Epithelial cell of umbilical artery (primary cell): ENCODE measurements around the gene CYP2C18. TPM values are rescaled to one million over a fixed set of nuclear protein-coding genes. Genes with fewer than 3 reads are reported as not detected.

Experiments used
- total RNA-seq: library from RNA; depleted of rRNA; stranded (reverse); fragments of >200 nt; gene quantifications from 2 replicates; pipeline ENCODE4 v1.2.3, GENCODE V29; 2014

CYP2C18 gene
- not detected in 2 replicates for total RNA-seq

GRCh38 chr10:94683214-94684054 lies at the start of gene CYP2C18:
Gene CYP2C18 (plus strand): TSS chr10:94683729. CDS start chr10:94683820, 91 bp downstream.

GRCh38 chr10:94762393-94762792 lies 78.9 kb downstream of the CYP2C18 start, which contains the start of gene CYP2C19:
Gene CYP2C19 (plus strand): TSS chr10:94762681. CDS start chr10:94762706, 25 bp downstream.

Other genes with a start within 250 kb of the CYP2C18 start
- gene HELLS, start 137.9 kb upstream of the CYP2C18 start, total RNA-seq = 37.7 and 82.4 TPM in 2 replicates
- gene CYP2C19, start 79.0 kb downstream of the CYP2C18 start, total RNA-seq = not detected in 2 replicates